ENCODE data around the gene CFAP44.
"Not testable (repeated sequence)": the region's sequence is repeated elsewhere in the genome, so short reads cannot be mapped to it uniquely, and the experiment has no call there.

Gene CFAP44

DNA sequence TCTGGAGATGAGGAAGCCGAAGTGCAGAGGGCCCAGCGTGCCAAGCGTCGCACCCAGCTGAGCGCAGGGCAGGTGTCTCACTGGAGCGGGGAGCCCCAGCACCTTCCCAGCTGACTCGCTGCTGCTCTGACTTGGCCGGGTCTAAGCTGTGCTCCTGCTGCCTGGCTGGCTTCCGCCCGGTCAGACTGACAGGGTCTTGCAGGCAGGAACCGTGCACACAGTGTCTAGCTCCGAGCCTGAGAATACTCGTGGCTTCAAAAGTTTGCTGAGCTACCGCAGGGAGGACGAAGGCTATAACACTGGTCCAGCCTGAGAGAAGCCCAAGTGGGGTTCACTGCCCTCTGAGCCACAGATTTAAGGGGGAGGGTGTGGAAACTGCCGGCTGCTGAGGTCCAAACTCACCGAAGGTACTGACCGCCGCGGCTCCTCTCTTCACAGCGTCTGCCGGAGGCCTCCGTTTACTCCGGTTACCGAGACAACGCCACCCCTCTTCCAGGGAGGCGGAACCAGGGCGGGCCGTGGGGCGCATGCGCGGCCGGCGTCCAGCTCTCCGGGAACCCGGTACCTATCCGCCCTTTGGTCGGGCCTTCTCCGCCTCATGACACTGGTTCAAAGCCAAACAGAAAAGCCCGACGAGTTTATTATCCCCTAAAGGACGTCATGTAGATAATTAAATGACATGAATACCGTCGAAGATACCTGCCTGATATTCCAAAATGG is at the start of gene CFAP44:
TSS of gene CFAP44 (minus strand) at position 443 of the 720 bp plus-strand sequence. CDS start 7,829 bp downstream, outside the sequence.
- DNase-seq (ENCODE audit: low read depth in 4 of 4, low spot score in 1 of 4) = peak in 2 of 4 experiments; percentile 23 to 40

- no peak for DNase-seq (ENCODE audit: low read depth in 4 of 4, low spot score in 1 of 4)
Observed at GRCh38 chr3:113485161-113485609, 43.9 kb upstream of the CFAP44 start.

DNA sequence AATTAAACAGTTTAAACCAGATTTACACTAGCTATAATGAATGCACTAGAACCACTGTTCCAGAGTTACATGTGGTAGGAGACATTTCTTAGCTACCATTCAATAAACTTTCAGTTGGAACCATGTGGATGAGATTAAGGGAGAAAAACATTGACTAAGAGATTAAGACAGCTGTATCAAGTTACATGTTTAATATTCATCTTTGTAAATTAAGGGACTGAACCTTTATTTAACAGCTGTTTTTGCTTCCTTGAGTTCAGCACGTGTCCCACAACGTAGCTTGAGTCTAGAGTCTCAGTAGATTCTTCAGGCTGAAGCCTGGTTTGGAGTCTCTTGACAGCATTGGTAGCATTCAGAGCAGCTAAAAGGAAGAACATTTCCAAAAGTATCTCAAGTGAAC is 27.2 kb upstream of the CFAP44 start:
- no peak for DNase-seq (ENCODE audit: low read depth in 4 of 4, low spot score in 1 of 4)

GRCh38 chr3:113461488-113461887 is 20.2 kb upstream of the CFAP44 start:
- no peak for DNase-seq (ENCODE audit: low read depth in 4 of 4, low spot score in 1 of 4)

- not testable (repeated sequence) for DNase-seq (ENCODE audit: low read depth in 4 of 4, low spot score in 1 of 4)
Observed at GRCh38 chr3:113458554-113458953, 17.3 kb upstream of the CFAP44 start.

GRCh38 chr3:113455446-113455845 is 14.2 kb upstream of the CFAP44 start:
- no peak for DNase-seq (ENCODE audit: low read depth in 4 of 4, low spot score in 1 of 4)

DNA sequence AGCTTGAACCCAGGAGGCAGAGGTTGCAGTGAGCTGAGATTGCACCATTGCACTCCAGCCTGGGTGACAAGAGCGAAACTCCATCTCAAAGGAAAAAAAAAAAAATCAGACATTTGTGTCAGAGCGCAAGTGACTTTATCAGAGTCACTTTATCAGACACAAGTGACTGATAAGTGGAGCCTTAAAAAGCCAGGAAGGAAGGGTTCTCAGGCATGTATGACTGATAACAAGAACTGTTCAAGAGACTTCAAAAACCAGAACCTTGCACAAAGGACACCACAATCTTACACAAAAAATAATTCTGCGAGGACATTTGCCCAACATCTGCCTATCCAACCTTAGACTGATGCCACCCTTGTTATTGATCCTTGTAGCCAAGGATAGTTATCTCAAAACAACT is 13.3 kb upstream of the CFAP44 start:
- DNase-seq (ENCODE audit: low read depth in 4 of 4, low spot score in 1 of 4) = no peak

GRCh38 chr3:113454057-113454456 is 12.8 kb upstream of the CFAP44 start:
- DNase-seq (ENCODE audit: low read depth in 4 of 4, low spot score in 1 of 4) = no peak

- no peak for DNase-seq (ENCODE audit: low read depth in 4 of 4, low spot score in 1 of 4)
Observed at GRCh38 chr3:113450911-113451310, 9.6 kb upstream of the CFAP44 start.

GRCh38 chr3:113439606-113440005 is 1.7 kb downstream of the CFAP44 start:
- DNase-seq (ENCODE audit: low read depth in 4 of 4, low spot score in 1 of 4) = no peak

- DNase-seq (ENCODE audit: low read depth in 4 of 4, low spot score in 1 of 4) = no peak
Observed at GRCh38 chr3:113438224-113438623, 3.1 kb downstream of the CFAP44 start.

GRCh38 chr3:113437411-113437810 is 3.9 kb downstream of the CFAP44 start:
- no peak for DNase-seq (ENCODE audit: low read depth in 4 of 4, low spot score in 1 of 4)

- no peak for DNase-seq (ENCODE audit: low read depth in 4 of 4, low spot score in 1 of 4)
Observed at GRCh38 chr3:113436809-113437208, 4.5 kb downstream of the CFAP44 start.

GRCh38 chr3:113431811-113432210 is 9.5 kb downstream of the CFAP44 start:
- no peak for DNase-seq (ENCODE audit: low read depth in 4 of 4, low spot score in 1 of 4)

DNA sequence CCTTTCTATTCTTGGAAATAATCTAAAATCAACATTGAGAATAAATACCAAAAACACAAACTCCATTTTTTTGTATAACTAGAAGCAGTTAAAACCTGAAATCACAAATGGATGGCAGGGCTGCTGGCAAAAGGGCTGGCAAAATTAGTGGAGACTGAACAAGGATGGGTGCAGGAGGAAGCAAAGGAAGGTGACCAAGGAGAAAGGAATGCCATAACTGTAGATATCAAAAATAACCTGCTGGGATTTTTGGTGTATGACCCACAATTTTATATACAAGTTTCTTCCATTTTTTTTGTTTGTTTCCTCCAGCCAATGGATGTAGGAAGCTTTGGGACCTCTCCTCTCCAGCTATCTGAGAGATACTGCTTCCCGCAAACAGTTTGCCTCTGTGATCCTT is 12.7 kb downstream of the CFAP44 start:
- no peak for DNase-seq (ENCODE audit: low read depth in 4 of 4, low spot score in 1 of 4)

DNA sequence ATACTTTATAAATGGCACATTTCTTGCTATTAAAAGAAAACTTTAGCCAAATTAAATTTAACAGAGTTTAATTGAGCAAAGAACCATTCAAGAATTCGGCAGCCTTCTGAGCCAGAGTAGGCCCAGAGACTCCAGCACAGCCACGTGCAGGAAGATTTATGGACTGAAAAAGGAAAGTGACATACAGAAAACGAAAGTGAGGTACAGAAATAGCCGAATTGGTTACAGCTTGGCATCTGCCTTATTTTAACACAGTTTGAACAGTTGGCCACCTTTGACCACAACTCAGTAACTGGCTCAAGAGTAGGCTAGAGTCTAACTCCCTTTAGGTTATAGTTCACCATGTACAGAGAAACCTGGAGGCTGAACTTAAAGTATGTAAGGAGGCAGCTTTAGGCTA is 17.6 kb downstream of the CFAP44 start:
- no peak for DNase-seq (ENCODE audit: low read depth in 4 of 4, low spot score in 1 of 4)

DNA sequence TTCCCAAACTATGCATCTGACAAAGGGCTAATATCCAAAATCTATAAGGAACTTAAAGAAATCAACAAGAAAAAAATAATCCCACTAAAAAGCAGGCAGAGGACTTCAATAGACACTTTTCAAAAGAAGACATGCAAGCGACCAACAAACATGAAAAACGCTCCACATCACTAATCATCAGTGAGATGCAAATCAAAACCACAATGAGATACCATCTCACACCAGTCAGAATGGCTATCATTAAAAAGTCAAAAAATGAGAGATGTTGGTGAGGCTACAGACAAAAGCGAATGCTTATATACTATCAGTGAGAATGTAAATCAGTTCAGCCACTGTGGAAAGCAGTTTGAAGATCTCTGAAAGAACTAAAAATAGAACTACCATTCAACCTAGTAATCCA is 20.2 kb downstream of the CFAP44 start:
- no peak for DNase-seq (ENCODE audit: low read depth in 4 of 4, low spot score in 1 of 4)

- DNase-seq (ENCODE audit: low read depth in 4 of 4, low spot score in 1 of 4) = no peak
Observed at GRCh38 chr3:113409676-113410075, 31.6 kb downstream of the CFAP44 start.

- no peak for DNase-seq (ENCODE audit: low read depth in 4 of 4, low spot score in 1 of 4)
Observed at GRCh38 chr3:113405180-113405579, 36.1 kb downstream of the CFAP44 start.

- no peak for DNase-seq (ENCODE audit: low read depth in 4 of 4, low spot score in 1 of 4)
Observed at GRCh38 chr3:113404637-113405036, 36.7 kb downstream of the CFAP44 start.

Data from stimulated activated CD4-positive, alpha-beta T cell treated with anti-CD3 and anti-CD28 coated beads, Interleukin-1b, Interleukin-23, amount 100 ng/mL, for 24 hours (primary cell).